Activated CD8-positive, alpha-beta memory T cell treated with anti-CD3 and anti-CD28 coated beads for 48 hours (primary cell): ENCODE measurements around the gene NT5C2.
A peak's percentile ranks its signal among the peaks of the same experiment; 100 is the strongest.
"Not testable (repeated sequence)": the region's sequence is repeated elsewhere in the genome, so short reads cannot be mapped to it uniquely, and the experiment has no call there.

Source experiments
- DNase-seq, 3 experiments: peaks; one replicate each; pipeline ENCODE4 v3.0.0-alpha.2; 2020; ENCODE audit warnings: low read depth in 2 of 3, low spot score in 2 of 3

Gene NT5C2

DNA sequence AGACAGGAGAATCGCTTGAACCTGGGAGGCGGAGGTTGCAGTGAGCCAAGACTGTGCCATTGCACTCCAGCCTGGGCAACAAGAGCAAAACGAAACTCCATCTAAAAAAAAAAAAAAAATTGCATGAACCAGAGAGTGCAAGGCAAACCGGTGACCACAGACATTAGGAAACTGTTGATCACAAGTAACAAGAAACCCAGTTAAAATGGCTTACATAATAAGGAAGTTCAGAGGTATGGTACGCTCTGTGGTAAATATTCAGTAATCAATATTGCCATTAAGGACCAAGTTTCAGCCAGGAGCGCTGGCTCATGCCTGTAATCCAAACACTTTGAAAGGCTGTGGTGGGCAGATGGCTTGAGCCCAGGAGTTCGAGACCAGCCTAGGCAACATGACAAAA lies 9.2 kb upstream of the NT5C2 start:
- no peak for DNase-seq

DNA sequence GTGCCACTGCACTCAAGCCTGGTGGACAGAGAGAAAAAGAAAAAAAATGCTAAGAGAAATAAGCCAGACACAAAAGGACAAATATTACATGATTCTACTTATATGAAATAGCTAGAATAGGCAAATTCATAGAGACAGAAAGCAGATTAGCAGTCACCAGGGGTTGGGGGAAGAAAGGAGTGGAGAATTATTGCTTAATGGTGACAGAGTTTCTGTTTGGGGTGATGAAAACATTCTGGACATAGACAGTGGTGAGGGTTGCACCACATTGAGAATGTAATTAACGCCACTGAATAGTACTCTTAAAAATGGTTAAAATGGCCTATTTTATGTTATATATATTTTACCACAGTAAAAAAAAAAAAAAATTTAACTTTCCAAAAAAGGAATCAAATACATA lies 6.4 kb upstream of the NT5C2 start:
- no peak for DNase-seq

DNA sequence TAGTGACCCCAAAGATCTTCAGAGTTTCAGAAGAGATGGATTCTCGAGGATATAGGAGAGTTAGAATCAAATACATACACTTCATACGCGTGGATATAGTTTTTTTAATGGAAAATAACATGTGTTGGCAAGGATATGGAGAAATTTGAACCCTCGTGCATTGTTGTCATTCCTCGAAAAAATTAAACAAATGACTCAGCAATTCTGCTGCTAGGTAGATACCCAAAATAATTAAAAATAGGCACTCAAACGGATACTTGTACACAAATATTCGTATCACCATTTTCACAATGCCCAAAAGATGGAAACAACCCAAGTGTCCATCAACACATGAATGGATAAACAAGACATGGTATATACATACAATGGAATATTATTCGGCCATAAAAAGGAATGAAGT lies 5.6 kb upstream of the NT5C2 start:
- no peak for DNase-seq

DNA sequence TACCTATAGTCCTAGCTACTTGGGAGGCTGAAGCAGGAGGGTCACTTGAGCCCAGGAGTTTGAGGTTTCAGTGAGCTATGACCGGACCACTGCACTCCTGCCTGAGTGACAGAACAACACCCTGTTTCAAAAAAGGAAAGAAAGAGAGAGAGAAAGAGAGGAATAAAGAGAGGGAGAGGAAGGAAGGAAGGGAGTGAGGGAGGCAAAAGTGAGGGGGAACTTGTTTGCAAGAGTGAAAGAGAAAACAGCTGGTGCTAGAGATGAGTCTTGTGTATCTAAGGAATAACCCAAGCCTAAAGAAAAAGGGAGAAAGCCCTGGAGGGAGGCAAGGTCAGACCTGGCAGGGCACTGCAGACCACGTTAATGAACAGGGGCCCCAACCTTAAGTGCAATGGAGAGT lies 4.8 kb upstream of the NT5C2 start:
- no peak for DNase-seq

DNA sequence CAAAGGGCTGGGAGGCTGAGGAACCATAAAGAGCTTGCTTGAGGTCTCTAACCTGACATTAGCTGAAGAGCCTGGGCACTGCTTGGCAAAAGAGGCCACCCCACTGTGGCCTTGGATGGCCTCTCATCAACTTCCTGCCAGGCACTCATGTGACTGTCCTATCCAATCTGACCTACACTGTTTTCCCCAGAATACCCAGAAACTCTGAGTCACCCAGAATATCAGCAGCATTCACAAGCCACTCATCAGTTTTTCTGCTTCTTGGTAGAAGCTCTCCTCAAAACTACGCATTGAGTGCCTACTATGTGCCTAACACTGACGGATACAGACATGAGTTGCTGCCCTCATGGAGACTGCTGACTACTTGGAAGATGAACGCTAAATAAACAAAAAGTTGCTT lies 4.1 kb upstream of the NT5C2 start:
- DNase-seq, result peak in 1 of 3 experiments; percentile 16

DNA sequence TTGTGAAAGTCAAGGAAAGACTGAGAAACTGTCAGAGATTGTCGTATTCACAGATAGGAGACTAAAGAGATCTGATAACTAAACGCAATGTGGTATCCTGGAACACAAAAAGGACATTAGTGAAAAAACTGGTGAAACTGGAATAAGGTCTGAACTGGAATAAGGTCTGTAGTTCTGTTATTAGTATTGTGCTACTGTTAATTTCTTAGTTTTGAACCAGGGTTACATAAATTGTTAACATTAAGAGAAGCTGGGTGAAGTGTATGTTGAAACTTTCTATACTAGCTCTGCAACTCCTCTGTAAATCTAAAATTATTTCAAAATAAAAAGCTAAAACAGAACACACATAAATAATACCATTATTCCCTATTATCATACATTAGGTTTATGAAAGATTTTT lies 3.4 kb upstream of the NT5C2 start:
- DNase-seq, result no peak

DNA sequence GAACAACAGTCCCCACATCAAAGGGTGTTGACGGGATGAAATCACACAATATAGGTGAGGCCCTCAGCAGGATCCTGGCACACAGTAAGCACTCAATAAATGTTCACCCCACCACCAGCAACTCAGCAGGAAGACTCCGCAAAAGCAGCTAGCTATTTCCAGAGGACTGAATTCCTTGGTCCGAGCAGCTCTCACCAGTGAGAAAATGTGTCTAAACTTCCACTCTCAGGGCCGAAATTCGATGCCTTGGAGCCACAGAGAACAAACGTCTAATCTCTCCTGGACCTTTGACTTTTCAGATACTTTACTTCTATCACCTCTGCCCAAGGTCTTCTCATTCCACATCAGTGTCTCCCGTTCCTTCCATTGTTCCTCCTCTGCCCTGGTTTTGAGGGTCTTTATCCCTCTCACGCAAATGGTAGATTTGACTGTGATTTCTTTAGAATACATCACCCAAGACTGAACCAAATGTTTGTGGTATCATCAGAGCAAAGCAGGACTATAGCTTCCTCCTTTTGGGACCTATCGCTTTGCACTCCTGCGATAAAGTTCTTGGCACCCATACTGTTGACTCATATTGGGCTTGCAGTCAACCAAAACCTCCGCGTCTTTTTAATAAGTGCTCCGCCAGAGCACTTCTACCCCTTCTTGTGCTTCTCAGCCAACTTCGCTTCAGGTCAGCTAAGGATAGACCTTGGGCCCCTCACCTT lies 903 bp upstream of the NT5C2 start:
- DNase-seq, result no peak

DNA sequence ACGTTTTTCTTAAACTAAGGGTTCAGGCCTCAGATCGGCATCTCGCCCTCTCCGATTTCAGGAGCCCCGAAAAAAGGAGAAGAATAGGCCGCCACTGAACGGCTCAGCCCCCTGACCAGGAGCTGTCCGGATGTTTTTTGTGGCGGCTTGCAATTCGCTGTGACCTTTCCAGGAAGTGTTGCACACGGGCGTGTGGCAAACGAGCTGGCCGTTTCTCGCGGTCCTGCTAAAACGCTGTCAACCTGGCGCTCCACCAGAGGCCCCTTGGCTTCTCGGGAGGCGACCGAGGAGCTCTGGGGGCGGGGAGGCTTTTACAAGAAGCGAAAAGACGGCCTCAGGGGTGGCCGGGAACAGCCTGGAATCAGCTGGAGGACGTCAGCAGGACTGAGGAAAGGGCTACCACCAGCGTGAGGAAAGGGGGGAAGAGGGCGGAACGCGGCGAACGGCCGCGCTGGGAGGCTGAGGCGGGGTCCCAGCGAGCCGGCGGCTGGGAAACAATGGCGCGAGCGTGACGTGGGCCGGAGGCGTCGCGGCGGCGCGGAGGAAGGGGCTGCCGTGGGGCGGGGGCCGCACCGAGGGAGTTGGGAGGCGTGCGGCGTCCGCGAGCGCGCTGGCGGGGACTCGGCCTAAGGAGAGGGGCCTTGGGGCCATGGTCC lies 493 bp downstream of the NT5C2 start:
- peak; percentile 36 to 44 (median 36) for DNase-seq

DNA sequence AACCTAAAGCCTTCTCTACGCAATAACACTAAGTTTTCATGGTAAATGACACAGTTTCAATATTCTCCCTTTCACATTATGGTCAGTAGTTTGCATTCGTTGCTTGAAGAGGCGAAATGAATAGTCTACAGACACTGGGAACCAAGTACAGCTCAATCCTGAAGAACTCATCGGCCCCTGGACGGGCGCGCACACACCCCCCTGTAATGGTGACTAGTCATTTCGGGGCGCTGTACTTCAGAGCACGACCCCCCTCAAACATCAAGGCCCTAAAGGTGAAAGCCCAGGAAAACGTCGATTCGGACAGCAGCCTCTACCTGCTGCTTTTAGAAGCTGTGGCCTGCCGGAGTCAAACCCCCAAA lies 1.0 kb downstream of the NT5C2 start:
- DNase-seq, result no peak

DNA sequence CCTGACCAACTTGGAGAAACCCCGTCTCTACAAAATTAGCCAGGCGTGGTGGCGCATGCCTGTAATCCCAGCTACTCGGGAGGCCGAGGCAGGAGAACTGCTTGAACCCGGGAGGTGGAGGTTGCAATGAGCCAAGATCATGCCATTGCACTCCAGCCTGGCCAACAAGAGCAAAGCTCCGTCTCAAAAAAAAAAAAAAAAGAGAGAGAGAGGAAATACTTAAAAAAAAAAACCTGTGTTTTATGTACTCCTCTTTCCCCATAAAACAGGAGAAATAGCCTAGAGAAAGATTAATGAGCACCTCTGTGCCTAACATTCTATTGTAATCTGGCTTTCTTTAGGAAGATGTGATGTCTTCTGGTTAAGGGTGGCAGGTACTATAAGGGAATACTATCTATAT lies 1.9 kb downstream of the NT5C2 start:
- not testable (repeated sequence) for DNase-seq

DNA sequence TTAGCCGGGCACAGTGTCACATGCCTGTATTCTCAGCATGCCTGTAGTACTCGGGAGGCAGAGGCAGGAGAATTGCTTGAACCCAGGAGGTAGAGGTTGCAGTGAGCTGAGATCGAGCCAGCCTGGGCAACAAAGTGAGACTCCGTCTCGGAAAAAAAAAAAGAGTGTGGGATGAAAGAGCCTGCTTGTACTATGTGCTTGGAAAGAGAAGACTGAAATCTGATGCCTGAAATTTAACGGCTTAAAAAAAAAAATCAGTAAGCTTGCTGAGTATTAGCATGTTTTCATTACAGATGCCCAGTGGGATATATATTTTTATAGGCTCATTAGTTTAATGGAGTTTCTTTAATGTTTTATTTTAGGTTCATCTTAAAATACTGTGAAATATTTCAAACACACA lies 4.2 kb downstream of the NT5C2 start:
- DNase-seq, result no peak

DNA sequence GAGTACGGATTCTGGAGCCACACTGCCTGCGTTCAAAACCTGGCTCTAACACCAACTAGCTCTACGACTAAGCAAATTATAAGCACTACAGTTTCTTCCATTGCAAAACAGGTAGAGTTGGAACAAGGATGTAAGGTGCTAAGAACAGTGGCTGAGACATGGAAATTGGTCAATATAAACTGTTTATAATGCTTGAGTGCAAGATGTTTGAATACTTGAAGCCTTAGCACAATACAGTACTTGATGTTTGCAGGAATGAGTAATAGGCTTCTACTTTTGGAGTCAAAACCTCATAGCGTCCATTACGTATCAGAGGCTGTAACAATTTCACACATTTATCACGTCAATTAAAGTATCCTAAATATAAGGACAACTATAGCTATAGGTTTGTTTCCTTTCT lies 6.9 kb downstream of the NT5C2 start:
- DNase-seq, result no peak

DNA sequence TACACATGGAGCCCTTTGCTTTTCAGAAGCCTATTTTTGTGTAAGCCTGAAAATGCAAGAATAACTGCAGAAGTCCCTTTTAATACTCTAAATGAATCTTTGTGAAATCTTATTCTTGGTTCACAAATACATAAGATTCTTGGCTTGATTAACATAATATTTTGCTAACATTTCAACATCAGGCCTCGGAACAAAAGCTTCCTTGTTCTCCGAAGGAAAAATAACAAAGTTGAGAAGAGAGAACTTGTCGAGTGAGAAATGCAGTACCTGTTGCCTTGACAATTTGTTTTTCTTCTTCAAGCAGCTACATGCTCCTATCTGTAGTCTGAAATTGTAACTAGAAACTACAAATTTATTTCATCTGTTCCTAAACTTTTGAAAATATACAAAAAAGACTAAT lies 8.5 kb downstream of the NT5C2 start:
- no peak for DNase-seq

DNA sequence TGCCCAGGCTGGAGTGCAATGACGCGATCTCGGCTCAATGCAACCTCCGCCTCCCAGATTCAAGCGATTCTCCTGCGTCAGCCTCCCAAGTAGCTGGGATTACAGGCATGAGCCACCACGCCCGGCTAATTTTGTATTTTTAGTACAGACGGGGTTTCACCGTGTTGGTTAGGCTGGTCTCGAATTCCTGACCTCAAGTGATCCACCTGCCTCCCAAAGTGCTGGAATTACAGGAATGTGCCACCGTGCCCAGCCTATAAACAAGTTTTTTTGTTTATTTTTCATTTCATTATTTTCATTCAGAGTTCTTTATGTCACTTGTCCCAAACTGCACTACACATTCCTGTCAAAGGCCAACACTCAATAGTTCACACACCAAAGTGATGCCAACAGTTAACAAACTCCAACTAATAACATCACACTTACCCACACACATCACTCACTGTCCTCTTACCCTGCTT lies 9.1 kb downstream of the NT5C2 start:
- DNase-seq, result not testable (repeated sequence)

DNA sequence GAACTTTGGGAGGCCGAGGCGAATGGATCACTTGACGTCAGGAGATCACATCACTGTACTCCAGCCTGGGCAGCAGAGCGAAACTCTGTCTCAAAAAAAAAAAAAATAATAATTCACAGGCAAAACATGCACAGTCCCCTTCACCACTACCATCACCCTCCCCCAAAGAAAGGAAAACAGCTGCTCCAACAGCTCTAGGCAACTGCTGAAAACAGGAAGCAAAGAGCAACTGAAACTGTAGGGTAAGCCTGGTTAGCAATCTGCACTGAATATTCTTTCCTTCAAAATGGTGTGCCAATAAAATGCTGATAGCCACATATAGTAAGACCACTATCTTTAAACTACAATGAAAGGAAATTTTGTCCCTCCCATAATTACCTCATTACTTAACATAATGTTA lies 11.8 kb downstream of the NT5C2 start:
- no peak for DNase-seq

DNA sequence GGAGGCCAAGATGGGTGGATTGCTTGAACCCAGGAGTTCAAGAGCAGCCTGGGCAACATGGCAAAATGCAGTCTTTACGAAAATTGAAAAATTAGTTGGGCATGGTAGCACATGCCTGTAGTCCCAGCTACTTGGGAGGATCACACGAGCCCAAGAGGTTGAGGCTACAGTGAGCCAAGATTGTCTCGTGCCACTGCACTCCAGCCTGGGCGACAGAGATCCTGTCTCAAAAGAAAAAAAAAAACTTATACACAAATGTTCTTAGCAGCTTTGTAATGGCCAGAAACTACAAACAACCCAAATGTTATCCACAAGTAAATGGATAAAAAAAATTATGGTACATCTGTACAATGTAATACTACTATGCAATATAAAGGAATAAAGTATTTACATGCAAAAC lies 12.6 kb downstream of the NT5C2 start:
- DNase-seq, result no peak

DNA sequence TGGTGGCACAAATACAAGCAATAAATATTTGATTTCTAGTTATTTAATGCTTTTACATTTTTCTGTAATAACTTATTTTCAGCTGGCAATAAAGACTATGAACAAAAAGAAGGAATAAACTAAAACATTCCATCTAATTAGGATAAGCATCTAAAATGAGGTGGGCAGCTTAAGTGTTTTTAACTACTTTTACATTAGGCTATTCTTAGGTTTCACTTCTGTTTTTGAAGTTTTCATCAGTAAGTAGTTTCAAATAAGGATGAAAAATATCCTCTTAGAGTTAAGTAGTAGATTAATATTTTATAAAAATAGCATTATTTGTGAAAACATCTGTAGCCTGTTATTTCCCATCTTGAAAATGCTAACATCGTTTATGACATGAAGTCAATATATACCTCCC lies 15.9 kb downstream of the NT5C2 start:
- DNase-seq, result no peak

DNA sequence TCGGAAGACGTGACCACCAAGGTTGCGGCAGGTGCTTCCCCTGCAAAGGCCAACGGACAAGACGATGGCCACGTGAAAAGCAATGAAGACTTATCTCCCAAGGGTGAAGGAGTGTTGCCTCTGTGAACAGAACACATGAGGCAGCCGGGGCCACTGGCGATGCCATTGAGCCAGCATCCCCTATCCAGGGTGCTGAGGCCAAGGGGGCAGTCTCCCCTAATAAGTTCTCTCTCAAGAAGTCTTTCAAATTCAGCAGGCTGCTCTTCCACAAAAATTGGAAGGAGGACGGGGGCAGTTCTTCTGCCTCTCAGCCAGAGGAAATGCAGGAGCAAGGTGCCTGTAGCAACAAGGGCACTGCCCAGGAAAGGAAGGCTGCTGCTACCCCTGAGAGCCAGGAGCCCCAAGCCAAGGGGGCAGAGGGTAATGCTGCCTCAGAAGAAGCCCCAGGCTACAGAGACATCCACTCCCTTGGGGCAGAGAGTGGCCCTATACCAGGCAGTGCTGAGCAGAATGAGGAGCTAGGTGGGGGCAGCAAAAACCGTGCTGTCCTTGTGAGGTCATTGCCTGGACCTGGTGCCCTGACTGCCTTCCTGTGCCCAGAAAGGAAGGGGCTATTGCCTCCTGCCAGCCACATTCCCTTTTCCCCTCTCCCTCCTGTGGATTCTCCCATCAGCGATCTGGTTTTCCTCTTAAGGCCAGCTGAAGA lies 17.3 kb downstream of the NT5C2 start:
- no peak for DNase-seq

DNA sequence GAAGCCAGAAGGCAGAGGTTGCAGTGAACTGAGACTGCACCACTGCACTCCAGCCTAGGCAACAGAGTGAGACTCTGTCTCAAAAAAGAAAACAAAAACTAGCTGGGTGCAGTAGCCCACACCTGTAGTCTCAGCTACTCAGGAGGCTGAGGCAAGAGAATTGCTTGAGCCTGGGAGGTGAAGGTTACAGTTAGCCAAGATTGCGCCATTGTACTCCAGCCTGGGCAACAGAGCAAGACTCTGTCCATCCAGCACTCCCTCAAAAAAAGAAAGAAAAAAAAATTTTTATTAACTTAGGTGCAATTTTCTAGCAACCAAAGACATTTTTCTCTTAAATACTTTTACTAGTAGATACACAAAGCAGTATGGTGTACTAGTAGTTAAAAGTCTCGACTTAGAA lies 18.7 kb downstream of the NT5C2 start:
- DNase-seq, result not testable (repeated sequence)

DNA sequence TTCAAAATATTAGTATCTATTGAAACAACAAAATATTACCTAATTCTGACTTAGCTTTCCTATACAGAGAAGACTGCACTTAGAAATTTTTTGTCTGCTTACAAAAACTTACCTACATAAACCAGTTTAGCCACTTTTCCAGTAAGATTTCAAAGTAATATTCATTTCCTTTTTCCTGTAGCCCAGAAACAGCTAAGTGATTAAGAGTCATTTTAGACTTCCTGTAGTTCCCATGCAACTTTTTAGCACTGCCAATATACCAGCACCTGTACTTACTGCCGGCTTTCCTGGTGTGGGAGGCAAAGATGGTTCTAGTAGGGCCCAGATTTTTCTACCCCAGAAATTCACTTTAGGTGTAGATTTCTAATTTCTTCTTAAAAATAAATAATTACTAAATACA lies 21.8 kb downstream of the NT5C2 start:
- DNase-seq, result no peak

DNA sequence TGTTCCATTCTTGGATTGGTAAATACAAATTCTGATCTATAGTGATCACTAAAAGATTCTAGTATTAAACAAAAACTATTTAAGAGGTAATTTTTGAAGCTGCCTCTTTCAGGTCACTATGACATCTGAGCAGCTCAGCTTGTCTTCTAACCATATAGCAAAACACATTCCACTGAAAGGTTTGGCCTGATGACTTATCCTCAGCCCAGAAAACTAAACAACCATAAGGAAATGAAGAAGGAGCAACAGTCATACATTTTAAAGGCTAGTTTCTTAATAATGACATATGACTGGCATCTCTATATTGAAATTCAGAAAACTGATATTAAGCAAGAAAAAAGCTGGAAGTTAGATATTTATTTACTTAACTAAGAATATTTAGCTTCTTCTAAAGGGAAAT lies 24.6 kb downstream of the NT5C2 start:
- DNase-seq, result no peak

DNA sequence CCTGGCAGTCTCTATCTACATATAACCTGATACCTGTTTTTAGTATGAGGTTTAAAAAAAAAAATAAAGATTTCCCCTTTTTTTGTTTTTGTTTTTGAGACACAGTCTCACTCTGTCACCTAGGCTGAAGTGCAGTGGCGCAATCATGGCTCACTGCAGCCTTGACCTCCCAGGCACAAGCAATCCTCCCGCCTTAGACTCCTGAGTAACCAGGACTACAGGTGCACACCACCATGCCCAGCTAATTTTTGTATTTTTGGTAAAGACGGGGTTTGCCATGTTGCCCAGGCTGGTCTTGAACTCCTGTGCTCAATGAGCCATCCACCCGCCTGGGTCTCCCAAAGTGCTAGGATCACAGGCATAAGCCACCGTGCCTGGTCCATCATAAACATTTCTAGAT lies 25.5 kb downstream of the NT5C2 start:
- not testable (repeated sequence) for DNase-seq
